Brain pericyte (primary cell): ENCODE data around the gene RBMS2.
"Not testable (repeated sequence)": the region's sequence is repeated elsewhere in the genome, so short reads cannot be mapped to it uniquely, and the experiment has no call there.

Experiments
- DNase-seq: peaks from one replicate; pipeline ENCODE4 v3.0.0-alpha.2; 2012; ENCODE audit warnings: low read depth, low spot score

RBMS2 gene

DNA sequence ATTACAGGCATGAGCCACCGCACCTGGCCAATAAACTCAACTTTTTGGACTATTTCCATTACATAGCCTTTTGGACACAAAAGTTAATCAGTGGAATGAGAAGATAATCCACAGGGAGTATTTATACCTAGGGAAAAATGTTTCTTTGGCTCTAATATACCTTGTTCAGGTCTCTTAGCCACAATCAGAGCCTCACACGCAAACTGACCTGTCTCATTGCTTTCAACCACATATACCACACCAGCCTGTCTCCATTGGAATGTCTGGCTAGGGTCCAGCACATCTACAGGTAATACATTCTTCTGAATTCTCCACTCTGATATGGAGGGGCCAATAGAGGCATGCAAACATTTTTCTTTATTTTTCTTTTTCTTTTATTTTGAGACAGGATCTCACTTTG lies 3.8 kb upstream of the RBMS2 start:
- DNase-seq, result no peak

GRCh38 chr12:56518570-56518969 lies 3.0 kb upstream of the RBMS2 start:
- no peak for DNase-seq

GRCh38 chr12:56520048-56520447 lies 1.6 kb upstream of the RBMS2 start:
- DNase-seq, result no peak

GRCh38 chr12:56520506-56520905 lies 1.1 kb upstream of the RBMS2 start:
- no peak for DNase-seq

DNA sequence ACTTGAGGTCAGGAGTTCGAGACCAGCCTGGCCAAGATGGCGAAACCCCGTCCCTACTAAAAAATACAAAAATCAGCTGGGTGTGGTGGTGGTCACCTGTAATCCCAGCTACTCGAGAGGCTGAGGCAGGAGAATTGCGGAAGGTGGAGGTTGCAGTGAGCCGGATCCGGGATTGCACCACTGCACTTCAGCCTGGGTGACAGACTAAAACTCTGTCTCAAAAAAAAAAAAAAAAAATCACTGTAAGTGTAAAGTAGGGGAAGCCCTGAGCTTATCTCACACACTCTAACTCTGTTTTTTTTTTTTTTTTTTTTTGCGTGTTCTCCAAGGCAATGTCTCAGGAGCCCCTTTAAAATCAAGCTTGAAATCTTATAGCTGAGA lies 421 bp upstream of the RBMS2 start:
- no peak for DNase-seq

- DNase-seq, result no peak
Observed at GRCh38 chr12:56522411-56523193, 982 bp downstream of the RBMS2 start.

DNA sequence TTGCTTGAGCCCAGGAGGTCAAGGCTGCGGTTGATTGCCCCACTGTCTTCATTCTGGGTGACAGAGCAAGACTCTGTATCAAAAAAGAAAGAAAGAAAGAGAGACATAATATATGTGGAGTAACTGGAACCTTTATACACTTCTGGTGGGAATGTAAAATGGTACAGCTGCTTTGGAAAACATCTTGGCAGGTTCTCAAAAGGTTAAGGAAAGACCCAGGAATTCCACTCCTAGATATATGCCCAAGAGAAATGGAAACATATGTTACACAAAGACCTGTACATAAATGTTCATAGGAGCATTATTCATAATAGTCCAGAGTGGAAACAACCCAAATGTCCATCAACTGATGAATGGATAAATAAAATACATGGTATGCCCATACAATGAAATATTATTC lies 7.2 kb downstream of the RBMS2 start:
- DNase-seq, result no peak

DNA sequence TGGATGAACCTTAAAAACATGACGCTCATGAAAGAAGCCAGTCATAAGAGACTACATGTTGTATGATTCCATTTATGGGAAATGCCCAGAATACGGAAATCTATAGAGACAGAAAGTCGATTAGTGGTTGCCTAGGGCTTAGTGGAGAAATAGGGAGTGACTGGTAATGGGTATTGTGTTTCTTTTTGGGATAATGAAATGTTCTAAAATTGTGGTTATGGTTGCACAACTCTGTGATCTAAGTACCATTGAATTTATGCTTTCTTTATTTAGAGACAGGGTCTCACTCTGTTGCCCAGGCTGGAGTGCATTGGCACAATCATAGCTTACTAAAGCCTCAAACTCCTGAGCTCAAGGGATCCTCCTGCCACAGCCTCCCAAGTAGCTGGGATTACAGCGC lies 8.0 kb downstream of the RBMS2 start:
- DNase-seq, result no peak

DNA sequence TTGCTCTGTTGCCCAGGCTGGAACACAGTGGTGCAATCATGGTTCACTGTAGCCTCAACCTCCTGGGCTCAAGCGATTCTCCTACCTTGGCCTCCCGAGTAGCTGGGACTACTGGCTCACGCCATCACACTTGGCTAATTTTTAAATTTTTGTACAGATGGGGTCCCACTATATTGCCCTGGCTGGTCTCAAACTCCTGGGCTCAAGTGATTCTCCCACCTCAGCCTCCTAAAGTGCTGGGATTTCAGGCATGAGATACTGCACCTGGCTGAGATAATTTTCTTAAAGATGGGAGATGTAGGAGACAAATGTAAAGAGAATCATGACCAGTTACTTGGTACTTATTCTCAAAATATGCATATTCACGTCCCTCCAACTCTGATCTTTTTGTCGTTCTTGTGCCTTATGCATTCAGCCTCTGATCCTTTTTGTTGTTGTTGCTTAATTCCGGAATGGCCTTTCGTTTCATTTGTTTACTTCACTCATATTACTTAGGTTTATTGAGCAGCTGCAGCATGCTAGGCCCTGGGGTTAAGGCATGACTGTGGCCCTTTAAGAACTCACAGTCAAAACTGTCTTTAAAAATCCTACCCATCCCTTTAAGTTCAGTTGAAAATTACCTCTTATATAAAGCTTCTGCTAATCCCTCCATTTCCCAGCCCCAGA lies 8.9 kb downstream of the RBMS2 start:
- no peak for DNase-seq

DNA sequence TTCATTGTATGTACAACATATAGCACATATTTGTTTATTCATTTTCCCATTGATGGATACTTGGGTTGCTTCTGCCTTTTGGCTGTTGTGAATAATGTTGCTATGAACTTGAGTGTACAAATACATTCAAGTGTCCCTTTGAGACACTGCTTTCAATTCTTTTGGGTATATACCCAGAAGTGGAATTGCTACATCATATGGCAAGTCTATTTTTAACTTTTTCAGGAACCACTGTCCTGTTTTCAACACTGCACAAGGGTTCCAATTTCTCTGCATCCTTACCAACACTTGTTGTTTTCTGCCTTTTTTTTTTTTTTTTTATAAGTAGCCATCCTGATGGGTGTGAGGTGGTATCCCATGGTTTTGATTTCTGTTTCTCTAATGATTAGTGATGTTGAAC lies 15.9 kb downstream of the RBMS2 start:
- DNase-seq, result no peak

DNA sequence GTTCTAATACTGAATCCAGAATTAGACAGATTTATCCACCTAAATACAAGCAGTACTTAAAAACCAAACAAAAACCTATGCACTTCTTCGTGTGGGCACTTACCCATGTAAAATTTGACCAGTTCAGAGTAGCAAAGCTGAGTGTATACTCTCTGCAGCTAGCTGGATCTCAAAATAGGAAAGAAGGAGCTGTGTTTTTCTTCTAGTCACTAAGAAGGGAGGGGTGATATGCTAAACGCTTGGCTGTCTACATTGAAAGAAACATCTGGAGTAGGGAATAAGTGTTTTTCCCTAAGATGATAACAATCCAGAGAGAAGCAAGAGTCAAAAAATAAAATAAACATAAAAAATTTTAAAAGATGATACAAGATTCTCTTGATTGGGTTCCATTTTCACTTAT lies 20.0 kb downstream of the RBMS2 start:
- no peak for DNase-seq

DNA sequence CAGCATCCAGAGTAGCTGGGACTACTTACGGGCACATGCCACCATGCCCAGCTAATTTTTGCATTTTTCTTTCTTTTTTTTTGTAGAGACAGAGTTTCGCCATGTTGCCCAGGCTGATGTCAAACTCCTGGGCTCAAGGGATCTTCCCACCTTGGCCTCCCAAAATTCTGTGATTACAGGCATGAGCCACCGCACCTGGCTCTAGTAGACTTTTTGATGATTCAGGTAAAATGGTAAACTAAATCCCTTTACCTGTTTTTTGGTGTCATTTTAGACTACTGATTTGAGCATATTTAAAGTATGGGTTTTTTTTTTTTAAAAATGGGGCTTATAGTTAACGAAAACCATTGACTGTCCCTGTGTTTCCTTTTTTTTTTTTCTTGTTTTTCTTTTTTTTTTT lies 20.5 kb downstream of the RBMS2 start:
- DNase-seq, result no peak

GRCh38 chr12:56545023-56545604 lies 23.5 kb downstream of the RBMS2 start:
- DNase-seq, result no peak

DNA sequence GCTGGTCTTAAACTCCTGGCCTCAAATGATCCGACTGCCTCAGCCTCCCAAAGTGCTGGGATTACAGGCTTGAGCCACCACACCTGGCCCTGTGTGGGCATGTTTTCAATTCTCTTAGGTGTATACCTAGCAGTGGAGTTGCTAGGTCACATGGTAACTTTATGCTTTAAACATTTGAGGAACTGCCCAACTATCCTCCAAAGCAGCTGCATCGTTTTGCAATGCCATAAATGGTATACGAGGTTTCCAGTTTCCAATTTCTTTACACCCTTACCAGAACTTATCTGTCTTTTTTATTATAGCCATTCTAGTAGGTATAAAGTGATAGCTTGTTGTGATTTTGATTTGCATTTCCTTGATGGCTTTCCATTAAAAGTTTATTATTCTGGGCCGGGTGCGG lies 25.1 kb downstream of the RBMS2 start:
- DNase-seq, result no peak

DNA sequence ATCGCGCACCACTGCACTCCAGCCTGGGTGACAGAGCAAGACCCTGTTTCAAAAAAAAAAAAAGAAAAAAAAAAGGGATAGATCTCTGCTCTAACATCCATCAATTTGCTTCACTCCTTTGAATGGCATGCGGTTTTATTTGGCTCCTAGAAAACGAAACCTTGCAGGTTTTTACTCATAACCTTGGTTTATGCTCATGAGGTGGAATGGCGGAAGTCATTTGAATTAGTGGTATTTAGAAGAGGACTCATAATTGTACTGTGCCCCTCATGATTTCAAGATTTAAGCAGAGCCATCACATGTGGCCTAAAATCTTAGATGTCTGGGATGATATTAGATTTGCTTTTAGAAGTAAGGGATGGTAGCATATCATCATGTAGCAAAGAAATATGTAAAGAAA lies 29.4 kb downstream of the RBMS2 start:
- no peak for DNase-seq

GRCh38 chr12:56565510-56566101 lies 44.0 kb downstream of the RBMS2 start:
- peak; percentile 58 for DNase-seq

GRCh38 chr12:56568146-56568545 lies 46.5 kb downstream of the RBMS2 start:
- DNase-seq, result no peak

DNA sequence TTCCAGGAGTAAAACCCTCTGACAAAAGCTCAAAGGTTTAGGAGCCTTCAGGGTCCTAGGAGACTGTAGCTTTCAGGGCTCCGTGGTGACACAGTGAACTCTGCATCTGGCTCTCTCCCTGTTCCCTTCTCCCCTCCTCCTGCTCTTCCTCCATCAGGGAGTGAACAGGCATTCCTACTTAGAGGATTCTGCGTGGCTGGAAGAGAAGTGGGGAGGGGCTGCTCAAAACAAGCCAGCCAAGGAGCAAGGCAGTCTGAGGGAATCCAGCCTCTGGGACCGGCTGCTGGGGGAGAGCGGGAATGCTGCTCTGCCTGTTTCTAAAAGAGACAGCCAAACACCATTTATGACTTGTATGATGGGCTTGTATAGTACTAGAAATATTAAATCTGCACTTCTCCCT lies 49.5 kb downstream of the RBMS2 start:
- DNase-seq, result no peak

DNA sequence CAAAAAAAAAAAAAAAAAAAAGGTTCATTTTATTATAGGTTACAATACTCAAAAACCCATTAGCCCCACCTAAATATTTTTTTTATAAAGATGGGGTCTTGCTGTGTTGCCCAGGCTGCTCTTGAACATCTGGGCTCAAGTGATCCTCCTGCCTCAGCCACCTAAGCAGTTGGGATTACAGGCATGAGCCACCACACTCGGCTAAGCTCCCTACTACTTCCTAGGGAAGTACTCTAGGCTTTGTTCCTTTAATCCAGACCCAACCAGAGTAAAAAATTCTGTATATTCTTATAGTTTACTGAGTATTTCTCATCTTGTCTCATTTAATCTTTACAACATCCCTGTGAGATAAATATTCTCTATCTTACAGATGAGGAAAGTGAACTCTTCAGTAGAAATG lies 50.7 kb downstream of the RBMS2 start:
- no peak for DNase-seq

DNA sequence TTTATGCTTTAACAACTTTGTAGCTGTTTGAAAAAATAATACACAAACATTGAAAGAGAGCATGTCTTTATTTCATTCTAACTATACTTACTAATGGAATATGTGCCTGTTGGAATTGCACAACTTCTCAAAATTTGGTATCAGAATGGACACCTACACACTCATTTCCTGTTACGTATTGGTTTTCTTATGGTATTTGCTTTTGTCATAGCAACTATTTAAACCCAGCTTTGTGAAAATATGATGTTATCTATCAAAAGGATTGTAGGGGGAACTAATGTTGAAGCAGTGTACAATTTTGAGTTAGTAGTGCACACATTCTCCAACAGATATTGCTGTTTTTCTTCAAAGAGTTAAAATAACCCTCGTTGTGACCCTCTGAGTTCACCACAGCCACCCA lies 52.6 kb downstream of the RBMS2 start:
- no peak for DNase-seq

DNA sequence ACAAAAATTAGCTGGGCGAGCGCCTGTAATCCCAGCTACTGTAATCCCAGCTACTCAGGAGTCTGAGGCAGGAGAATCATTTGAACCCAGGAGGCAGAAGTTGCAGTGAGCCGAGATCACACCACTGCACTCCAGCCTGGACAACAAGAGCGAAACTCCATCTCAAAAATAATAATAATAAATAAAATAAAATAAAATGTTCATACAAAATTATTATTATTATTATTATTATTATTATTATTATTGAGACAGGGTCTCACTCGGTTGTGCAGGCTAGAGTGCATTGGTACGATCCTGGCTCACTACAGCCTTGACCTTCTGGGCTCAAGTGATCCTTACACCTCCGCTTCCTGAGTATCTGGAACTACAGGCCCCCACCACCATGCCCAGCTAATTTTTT lies 55.6 kb downstream of the RBMS2 start:
- DNase-seq, result not testable (repeated sequence)

DNA sequence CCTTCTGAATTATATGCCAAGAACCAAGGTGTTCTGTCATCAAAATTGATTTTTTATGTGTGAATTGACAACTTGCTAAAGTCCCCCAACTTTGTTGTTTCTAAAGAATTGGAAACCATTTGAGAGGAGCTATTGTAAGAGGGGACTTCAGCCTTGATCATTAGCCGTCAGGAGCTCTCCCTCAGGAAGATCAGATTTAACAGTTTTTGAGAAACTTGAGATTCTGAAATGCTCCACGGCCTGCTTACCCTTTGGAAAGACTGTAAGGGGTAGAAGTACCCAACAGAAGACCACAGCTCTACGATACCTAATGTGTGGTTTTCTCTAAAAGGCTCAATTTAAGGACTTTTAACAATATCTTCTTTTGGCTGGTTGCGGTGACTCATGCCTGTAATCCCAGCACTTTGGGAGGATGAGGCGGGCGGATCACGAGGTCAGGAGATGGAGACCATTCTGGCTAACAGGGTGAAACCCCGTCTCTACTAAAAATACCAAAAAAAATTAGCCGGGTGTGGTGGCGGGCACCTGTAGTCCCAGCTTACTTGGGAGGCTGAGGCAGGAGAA lies 57.4 kb downstream of the RBMS2 start:
- no peak for DNase-seq
